ENCODE measurements around the gene EPHA3. TPM values are rescaled to one million over a fixed set of nuclear protein-coding genes. Genes with fewer than 3 reads are reported as not detected.

EPHA3 gene
- total and polyA plus RNA-seq, 4 donors: 0.44 to 2.7 (median 1.2) TPM

- Histone ChIP-seq H3K36me3 (ENCODE audit: control insufficient read depth in 4 of 4, insufficient read depth in 3 of 4, low read depth in 1 of 4, low read length in 3 of 4) (no peaks in the 10 kb centered on the region), H3K9ac (ENCODE audit: low read depth in 1 of 2, low read length in 2 of 2) (no peak overlapping the region), H3K4me3 (ENCODE audit: low read depth in 1 of 3, low read length in 3 of 3) (no peak overlapping the region), H3K4me1 (ENCODE audit: control insufficient read depth in 4 of 4, insufficient read depth in 4 of 4, low read length in 3 of 4) (no peaks in the 10 kb centered on the region), H3K9me3 (ENCODE audit: control insufficient read depth in 4 of 4, low read length in 3 of 4) (no peaks in the 10 kb centered on the region), H3K27me3 (ENCODE audit: control insufficient read depth in 4 of 4, insufficient read depth in 4 of 4, low read length in 3 of 4) (no peaks in the 10 kb centered on the region), H3K27ac (ENCODE audit: low read depth in 1 of 2, low read length in 2 of 2) (no peak overlapping the region)
- TF ChIP-seq FOXA2 (IDR thresholded peaks at IDR 0.05): no peak
- no peak for TF ChIP-seq HNF4G (IDR thresholded peaks at IDR 0.05)
- TF ChIP-seq SP1 (IDR thresholded peaks at IDR 0.05): no peak
- no peak for TF ChIP-seq ZBTB33 (IDR thresholded peaks at IDR 0.05)
- no peak for TF ChIP-seq FOXA1 (IDR thresholded peaks at IDR 0.05)
- TF ChIP-seq NR2F2 (IDR thresholded peaks at IDR 0.05): no peak
- no peak for TF ChIP-seq EGR1 (IDR thresholded peaks at IDR 0.05; ENCODE audit: low read depth in 2 of 2)
- no peak for TF ChIP-seq CTCF (IDR thresholded peaks at IDR 0.05; ENCODE audit: low read depth, low read length, missing input control)
- no peak for TF ChIP-seq GABPA (IDR thresholded peaks at IDR 0.05 in 1 of 2, conservative IDR thresholded peaks at IDR 0.05 in 1 of 2)
- no peak for TF ChIP-seq ATF3 (IDR thresholded peaks at IDR 0.05)
- no peak for TF ChIP-seq RXRA (IDR thresholded peaks at IDR 0.05)
- no peak for TF ChIP-seq MAX (IDR thresholded peaks at IDR 0.05)
- TF ChIP-seq HNF4A (conservative IDR thresholded peaks at IDR 0.05): no peak
- no peak for DNase-seq (ENCODE audit: low spot score)
Measured at GRCh38 chr3:89276116-89276515, 168.7 kb downstream of the EPHA3 start.

GRCh38 chr3:89278302-89279025 lies 171.0 kb downstream of the EPHA3 start:
- H3K4me3 ChIP-seq (ENCODE audit: low read depth in 1 of 3, low read length in 3 of 3): no peak overlapping the region
- no peak for TF ChIP-seq TAF1 (conservative IDR thresholded peaks at IDR 0.05)
- H3K9ac ChIP-seq (ENCODE audit: low read depth in 1 of 2, low read length in 2 of 2): no peak overlapping the region
- H3K9me3 ChIP-seq (ENCODE audit: control insufficient read depth in 4 of 4, low read length in 3 of 4): no peaks in the 10 kb centered on the region
- H3K27me3 ChIP-seq (ENCODE audit: control insufficient read depth in 4 of 4, insufficient read depth in 4 of 4, low read length in 3 of 4): no peaks in the 10 kb centered on the region
- no peaks in the 10 kb centered on the region for H3K4me1 ChIP-seq (ENCODE audit: control insufficient read depth in 4 of 4, insufficient read depth in 4 of 4, low read length in 3 of 4)
- H3K27ac ChIP-seq (ENCODE audit: low read depth in 1 of 2, low read length in 2 of 2): no peak overlapping the region
- WGBS: 40% methylated on average over 9 of the region's 9 CpGs
- H3K36me3 ChIP-seq (ENCODE audit: control insufficient read depth in 4 of 4, insufficient read depth in 3 of 4, low read depth in 1 of 4, low read length in 3 of 4): no peaks in the 10 kb centered on the region
- no peak for DNase-seq (ENCODE audit: low spot score)

GRCh38 chr3:89280301-89280700 lies 172.9 kb downstream of the EPHA3 start:
- no peak for DNase-seq (ENCODE audit: low spot score)
- H3K4me3 ChIP-seq (ENCODE audit: low read depth in 1 of 3, low read length in 3 of 3): no peak overlapping the region
- 64% methylated on average over 2 of the region's 2 CpGs for WGBS
- no peaks in the 10 kb centered on the region for H3K27me3 ChIP-seq (ENCODE audit: control insufficient read depth in 4 of 4, insufficient read depth in 4 of 4, low read length in 3 of 4)
- H3K4me1 ChIP-seq (ENCODE audit: control insufficient read depth in 4 of 4, insufficient read depth in 4 of 4, low read length in 3 of 4): no peaks in the 10 kb centered on the region
- H3K27ac ChIP-seq (ENCODE audit: low read depth in 1 of 2, low read length in 2 of 2): no peak overlapping the region
- no peaks in the 10 kb centered on the region for H3K36me3 ChIP-seq (ENCODE audit: control insufficient read depth in 4 of 4, insufficient read depth in 3 of 4, low read depth in 1 of 4, low read length in 3 of 4)
- no peak overlapping the region for H3K9ac ChIP-seq (ENCODE audit: low read depth in 1 of 2, low read length in 2 of 2)
- no peaks in the 10 kb centered on the region for H3K9me3 ChIP-seq (ENCODE audit: control insufficient read depth in 4 of 4, low read length in 3 of 4)
- no peak for TF ChIP-seq FOXA1 (IDR thresholded peaks at IDR 0.05)
- no peak for TF ChIP-seq TAF1 (conservative IDR thresholded peaks at IDR 0.05)
- no peak for TF ChIP-seq JUND (IDR thresholded peaks at IDR 0.05)
- TF ChIP-seq RAD21 (IDR thresholded peaks at IDR 0.05): no peak
- no peak for TF ChIP-seq GABPA (IDR thresholded peaks at IDR 0.05 in 1 of 2, conservative IDR thresholded peaks at IDR 0.05 in 1 of 2)
- no peak for TF ChIP-seq NR2F2 (IDR thresholded peaks at IDR 0.05)
- TF ChIP-seq MAX (IDR thresholded peaks at IDR 0.05): no peak
- TF ChIP-seq REST (IDR thresholded peaks at IDR 0.05): no peak
- TF ChIP-seq EGR1 (IDR thresholded peaks at IDR 0.05; ENCODE audit: low read depth in 2 of 2): no peak
- TF ChIP-seq ATF3 (IDR thresholded peaks at IDR 0.05): no peak
- no peak for TF ChIP-seq HNF4G (IDR thresholded peaks at IDR 0.05)
- no peak for TF ChIP-seq FOXA2 (IDR thresholded peaks at IDR 0.05)
- no peak for TF ChIP-seq RXRA (IDR thresholded peaks at IDR 0.05)

Data from liver (tissue), 9 donors.